Measurements from ENCODE around the gene MRPS21. TPM values are rescaled to one million over a fixed set of nuclear protein-coding genes. Genes with fewer than 3 reads are reported as not detected.

MRPS21 gene
- total RNA-seq, 1 donor from 2014 or later, result 69.4 TPM

DNA sequence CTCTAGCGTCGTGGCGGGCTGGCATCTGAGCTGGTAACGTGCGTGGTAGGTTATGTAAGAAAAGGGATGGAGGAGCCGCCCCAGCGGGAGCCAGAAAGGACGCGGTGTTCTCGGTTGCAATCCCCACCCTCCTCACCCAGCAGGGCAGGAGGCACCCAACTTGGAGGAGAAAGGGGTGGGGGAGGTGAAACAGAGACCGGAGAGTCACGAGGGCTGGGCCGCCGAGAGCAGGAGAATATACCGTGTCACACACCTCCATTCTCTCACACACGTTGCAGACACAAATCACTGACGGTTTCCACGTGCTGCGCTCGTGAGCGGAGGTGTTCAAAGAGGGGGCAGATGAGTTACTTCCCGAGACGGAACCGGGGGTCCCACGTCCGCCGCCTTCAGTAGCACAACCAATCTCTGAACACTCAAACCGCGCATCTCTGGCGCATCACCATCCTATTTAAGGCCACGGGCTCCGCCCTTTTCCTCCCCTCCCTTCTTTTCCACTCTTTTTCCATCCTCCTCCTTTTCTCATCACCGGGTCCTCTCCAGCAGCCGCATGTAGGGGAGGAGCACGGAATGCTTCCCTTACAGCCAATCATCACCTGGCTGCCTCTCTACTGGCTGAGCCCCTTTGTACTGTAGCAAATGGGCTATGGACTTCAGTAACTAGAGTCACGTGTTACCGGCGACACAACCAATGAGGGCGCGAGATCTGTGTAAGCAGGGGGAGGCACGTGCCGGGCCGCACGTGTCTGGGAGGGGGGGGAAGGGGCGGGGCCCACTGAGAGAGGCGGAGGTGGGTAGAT is 11.7 kb upstream of the MRPS21 start, which contains the start of gene CIART:
TSS of gene CIART (plus strand) at position 797 of the 800 bp plus-strand sequence. CDS start 714 bp downstream, outside the sequence.
- TF ChIP-seq, protein P1, sequence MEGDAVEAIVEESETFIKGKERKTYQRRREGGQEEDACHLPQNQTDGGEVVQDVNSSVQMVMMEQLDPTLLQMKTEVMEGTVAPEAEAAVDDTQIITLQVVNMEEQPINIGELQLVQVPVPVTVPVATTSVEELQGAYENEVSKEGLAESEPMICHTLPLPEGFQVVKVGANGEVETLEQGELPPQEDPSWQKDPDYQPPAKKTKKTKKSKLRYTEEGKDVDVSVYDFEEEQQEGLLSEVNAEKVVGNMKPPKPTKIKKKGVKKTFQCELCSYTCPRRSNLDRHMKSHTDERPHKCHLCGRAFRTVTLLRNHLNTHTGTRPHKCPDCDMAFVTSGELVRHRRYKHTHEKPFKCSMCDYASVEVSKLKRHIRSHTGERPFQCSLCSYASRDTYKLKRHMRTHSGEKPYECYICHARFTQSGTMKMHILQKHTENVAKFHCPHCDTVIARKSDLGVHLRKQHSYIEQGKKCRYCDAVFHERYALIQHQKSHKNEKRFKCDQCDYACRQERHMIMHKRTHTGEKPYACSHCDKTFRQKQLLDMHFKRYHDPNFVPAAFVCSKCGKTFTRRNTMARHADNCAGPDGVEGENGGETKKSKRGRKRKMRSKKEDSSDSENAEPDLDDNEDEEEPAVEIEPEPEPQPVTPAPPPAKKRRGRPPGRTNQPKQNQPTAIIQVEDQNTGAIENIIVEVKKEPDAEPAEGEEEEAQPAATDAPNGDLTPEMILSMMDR (IDR thresholded peaks at IDR 0.05; ENCODE audit: unreplicated experiment), result no peak
- Mint-ChIP-seq H3K27me3 (peaks cover 41% of the 10 kb centered on the region), H3K27ac (peak within 1 kb of the TSS; percentile 89), H3K4me1 (ENCODE audit: low read depth) (peaks cover 8% of the 10 kb centered on the region), H3K4me3 (ENCODE audit: low read depth) (peak within 1 kb of the TSS; percentile 73), H3K9me3 (ENCODE audit: low read depth) (peaks cover 3% of the 10 kb centered on the region), H3K36me3 (ENCODE audit: insufficient read depth) (no peaks in the 10 kb centered on the region)
- peak; percentile 43 for DNase-seq (ENCODE audit: low spot score, unreplicated experiment)

DNA sequence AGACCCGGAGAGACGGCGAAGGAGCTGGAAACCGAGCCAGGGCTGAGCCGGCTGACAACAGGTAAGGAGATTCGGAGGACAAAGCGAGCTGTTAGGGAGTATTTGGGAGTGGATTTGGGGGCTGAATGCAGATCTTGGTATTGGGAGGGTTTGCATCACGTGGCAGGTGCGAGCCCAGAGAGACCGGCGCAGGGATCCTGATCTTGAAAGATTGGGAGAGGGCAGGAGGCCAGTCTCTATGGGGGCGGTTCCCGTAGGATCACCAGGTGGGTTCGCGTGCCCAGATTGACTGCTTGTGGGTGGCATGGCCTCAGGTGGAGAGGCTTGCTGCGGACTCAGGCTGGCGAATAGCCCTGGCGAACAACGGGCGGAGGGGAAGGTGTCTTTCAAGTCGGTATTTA is 11.1 kb upstream of the MRPS21 start:
- no peak overlapping the region for H3K27ac Mint-ChIP-seq
- peaks cover 41% of the 10 kb centered on the region for H3K27me3 Mint-ChIP-seq
- TF ChIP-seq, protein P1 (IDR thresholded peaks at IDR 0.05; ENCODE audit: unreplicated experiment), result no peak
- peaks cover 3% of the 10 kb centered on the region for H3K9me3 Mint-ChIP-seq (ENCODE audit: low read depth)
- peaks cover 8% of the 10 kb centered on the region for H3K4me1 Mint-ChIP-seq (ENCODE audit: low read depth)
- H3K4me3 Mint-ChIP-seq (ENCODE audit: low read depth), result peak overlapping the region; percentile 73
- no peaks in the 10 kb centered on the region for H3K36me3 Mint-ChIP-seq (ENCODE audit: insufficient read depth)
- no peak for DNase-seq (ENCODE audit: low spot score, unreplicated experiment)

DNA sequence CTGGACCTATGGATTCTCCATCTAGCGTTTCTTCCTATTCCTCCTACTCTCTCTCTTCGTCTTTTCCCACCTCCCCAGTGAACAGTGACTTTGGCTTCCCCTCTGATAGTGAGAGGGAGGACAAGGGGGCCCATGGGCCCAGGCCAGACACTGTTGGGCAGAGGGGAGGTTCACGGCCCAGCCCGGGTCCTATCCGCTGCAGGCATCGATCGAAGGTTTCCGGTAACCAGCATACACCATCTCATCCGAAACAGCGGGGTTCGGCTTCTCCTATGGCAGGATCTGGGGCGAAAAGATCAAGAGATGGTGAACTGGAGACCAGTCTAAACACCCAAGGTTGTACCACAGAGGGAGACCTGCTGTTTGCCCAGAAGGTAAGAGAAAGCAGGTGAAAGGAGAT is 10.4 kb upstream of the MRPS21 start:
- H3K36me3 Mint-ChIP-seq (ENCODE audit: insufficient read depth), result no peaks in the 10 kb centered on the region
- peak overlapping the region; percentile 73 for H3K4me3 Mint-ChIP-seq (ENCODE audit: low read depth)
- peaks cover 3% of the 10 kb centered on the region for H3K9me3 Mint-ChIP-seq (ENCODE audit: low read depth)
- peaks cover 41% of the 10 kb centered on the region for H3K27me3 Mint-ChIP-seq
- no peak for DNase-seq (ENCODE audit: low spot score, unreplicated experiment)
- no peak overlapping the region for H3K27ac Mint-ChIP-seq
- H3K4me1 Mint-ChIP-seq (ENCODE audit: low read depth), result peaks cover 8% of the 10 kb centered on the region
- TF ChIP-seq, protein P1 (IDR thresholded peaks at IDR 0.05; ENCODE audit: unreplicated experiment), result no peak

DNA sequence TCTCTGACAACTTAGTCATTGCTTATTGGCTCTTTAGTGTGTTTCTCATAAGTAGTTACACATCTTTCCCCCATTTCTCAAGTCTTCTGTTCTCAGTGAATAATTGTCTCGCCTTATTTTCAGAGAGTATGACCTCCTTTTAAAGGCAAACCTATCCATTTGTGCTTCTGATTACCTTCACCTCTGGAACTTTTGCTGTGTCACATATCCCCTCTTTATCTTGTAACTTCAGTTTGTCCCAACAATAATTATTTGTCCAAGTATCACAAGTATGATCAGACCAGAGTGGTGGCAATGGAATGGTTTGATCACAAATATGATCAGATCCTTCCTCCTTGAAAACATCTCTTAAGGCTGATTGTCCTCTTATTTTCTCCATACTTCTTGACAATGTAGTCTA is 5.3 kb upstream of the MRPS21 start:
- Mint-ChIP-seq H3K4me1 (ENCODE audit: low read depth) (peaks cover 3% of the 10 kb centered on the region), H3K36me3 (ENCODE audit: insufficient read depth) (no peaks in the 10 kb centered on the region), H3K27me3 (peaks cover 16% of the 10 kb centered on the region), H3K4me3 (ENCODE audit: low read depth) (no peak overlapping the region), H3K9me3 (ENCODE audit: low read depth) (no peaks in the 10 kb centered on the region), H3K27ac (no peak overlapping the region)
- no peak for DNase-seq (ENCODE audit: low spot score, unreplicated experiment)
- TF ChIP-seq, protein P1 (IDR thresholded peaks at IDR 0.05; ENCODE audit: unreplicated experiment), result no peak

DNA sequence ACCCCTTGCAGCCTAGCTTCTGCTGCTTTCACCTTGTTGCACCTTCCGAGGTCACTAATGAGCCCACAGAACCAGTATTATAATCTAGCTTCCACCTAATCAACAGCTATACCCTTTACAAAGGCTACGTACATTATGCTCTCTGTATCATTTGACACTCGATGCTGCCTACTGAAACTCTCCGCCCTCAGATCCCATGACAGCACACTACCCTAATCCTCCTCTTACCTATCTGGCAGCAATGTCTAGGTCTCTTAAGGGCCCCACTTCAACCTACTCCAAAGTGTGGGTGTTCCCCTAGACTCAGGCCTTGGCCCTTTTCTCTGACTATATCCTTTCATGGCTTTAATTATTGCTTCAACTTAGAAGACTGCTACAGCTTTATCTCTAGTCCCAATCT is 4.8 kb upstream of the MRPS21 start:
- Mint-ChIP-seq H3K36me3 (ENCODE audit: insufficient read depth) (no peaks in the 10 kb centered on the region), H3K27ac (no peak overlapping the region), H3K4me3 (ENCODE audit: low read depth) (no peak overlapping the region), H3K27me3 (peaks cover 11% of the 10 kb centered on the region), H3K4me1 (ENCODE audit: low read depth) (peaks cover 5% of the 10 kb centered on the region), H3K9me3 (ENCODE audit: low read depth) (no peaks in the 10 kb centered on the region)
- TF ChIP-seq, protein P1 (IDR thresholded peaks at IDR 0.05; ENCODE audit: unreplicated experiment), result no peak
- DNase-seq (ENCODE audit: low spot score, unreplicated experiment), result no peak
